ENCODE results near the gene MPND. TPM values are rescaled to one million over a fixed set of nuclear protein-coding genes. Genes with fewer than 3 reads are reported as not detected.

The MPND gene
- total and polyA plus RNA-seq, 10 of the 15 experiments (the other 5 are each of a cell fraction or from before 2014, with no cell fraction given): 0.79 to 18.3 (median 6.0) TPM

DNA sequence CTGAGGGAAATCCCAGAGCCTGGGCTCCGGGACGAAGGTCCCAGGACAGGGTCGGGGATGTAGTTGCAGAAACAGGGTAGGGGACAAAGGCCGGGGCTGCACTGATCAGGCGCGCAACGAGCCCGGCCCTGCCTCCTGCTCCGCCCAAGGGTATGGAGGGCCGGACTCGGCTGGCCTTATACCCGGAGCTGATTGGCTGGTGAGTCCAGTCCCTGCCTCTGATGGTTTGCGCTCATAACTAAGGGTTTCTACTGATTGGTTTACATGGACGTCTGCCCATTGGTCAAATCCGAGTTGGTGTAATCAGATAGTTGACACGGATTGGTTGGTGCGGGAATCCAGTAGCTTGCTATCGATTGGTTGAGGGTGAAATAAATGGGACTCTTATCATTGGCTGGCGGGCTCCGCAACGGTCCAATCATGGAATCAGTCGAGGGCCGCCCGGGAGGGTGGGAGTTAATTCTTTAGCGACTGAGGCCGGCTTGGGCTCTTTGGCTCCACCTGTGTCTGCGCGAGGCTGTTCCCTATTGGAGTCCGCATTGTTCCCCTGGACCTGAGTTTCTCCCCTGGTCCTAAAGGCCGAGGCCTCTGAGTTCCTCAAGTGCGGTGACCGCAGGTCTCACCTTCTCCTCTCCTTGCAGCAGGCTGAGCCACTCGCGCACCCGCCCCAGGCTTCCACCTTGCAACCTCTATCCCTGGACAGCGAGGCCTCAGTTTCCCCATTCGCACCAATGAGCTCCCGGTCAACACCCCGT lies 570 bp upstream of the MPND start (continued):
- TF ChIP-seq, protein P1, sequence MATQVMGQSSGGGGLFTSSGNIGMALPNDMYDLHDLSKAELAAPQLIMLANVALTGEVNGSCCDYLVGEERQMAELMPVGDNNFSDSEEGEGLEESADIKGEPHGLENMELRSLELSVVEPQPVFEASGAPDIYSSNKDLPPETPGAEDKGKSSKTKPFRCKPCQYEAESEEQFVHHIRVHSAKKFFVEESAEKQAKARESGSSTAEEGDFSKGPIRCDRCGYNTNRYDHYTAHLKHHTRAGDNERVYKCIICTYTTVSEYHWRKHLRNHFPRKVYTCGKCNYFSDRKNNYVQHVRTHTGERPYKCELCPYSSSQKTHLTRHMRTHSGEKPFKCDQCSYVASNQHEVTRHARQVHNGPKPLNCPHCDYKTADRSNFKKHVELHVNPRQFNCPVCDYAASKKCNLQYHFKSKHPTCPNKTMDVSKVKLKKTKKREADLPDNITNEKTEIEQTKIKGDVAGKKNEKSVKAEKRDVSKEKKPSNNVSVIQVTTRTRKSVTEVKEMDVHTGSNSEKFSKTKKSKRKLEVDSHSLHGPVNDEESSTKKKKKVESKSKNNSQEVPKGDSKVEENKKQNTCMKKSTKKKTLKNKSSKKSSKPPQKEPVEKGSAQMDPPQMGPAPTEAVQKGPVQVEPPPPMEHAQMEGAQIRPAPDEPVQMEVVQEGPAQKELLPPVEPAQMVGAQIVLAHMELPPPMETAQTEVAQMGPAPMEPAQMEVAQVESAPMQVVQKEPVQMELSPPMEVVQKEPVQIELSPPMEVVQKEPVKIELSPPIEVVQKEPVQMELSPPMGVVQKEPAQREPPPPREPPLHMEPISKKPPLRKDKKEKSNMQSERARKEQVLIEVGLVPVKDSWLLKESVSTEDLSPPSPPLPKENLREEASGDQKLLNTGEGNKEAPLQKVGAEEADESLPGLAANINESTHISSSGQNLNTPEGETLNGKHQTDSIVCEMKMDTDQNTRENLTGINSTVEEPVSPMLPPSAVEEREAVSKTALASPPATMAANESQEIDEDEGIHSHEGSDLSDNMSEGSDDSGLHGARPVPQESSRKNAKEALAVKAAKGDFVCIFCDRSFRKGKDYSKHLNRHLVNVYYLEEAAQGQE (IDR thresholded peaks at IDR 0.05; ENCODE audit: low read depth, low read length): 0 out of 2 replicates have a peak, but pooled peaks have one; percentile 15
- no peak for TF ChIP-seq ZNF24 (IDR thresholded peaks at IDR 0.05)
- TF ChIP-seq, protein P2, sequence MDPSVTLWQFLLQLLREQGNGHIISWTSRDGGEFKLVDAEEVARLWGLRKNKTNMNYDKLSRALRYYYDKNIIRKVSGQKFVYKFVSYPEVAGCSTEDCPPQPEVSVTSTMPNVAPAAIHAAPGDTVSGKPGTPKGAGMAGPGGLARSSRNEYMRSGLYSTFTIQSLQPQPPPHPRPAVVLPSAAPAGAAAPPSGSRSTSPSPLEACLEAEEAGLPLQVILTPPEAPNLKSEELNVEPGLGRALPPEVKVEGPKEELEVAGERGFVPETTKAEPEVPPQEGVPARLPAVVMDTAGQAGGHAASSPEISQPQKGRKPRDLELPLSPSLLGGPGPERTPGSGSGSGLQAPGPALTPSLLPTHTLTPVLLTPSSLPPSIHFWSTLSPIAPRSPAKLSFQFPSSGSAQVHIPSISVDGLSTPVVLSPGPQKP (IDR thresholded peaks at IDR 0.05; ENCODE audit: low read depth, low read length): no peak
- TF ChIP-seq TCF7 (IDR thresholded peaks at IDR 0.05; ENCODE audit: borderline replicate concordance): no peak
- TF ChIP-seq, protein P3, sequence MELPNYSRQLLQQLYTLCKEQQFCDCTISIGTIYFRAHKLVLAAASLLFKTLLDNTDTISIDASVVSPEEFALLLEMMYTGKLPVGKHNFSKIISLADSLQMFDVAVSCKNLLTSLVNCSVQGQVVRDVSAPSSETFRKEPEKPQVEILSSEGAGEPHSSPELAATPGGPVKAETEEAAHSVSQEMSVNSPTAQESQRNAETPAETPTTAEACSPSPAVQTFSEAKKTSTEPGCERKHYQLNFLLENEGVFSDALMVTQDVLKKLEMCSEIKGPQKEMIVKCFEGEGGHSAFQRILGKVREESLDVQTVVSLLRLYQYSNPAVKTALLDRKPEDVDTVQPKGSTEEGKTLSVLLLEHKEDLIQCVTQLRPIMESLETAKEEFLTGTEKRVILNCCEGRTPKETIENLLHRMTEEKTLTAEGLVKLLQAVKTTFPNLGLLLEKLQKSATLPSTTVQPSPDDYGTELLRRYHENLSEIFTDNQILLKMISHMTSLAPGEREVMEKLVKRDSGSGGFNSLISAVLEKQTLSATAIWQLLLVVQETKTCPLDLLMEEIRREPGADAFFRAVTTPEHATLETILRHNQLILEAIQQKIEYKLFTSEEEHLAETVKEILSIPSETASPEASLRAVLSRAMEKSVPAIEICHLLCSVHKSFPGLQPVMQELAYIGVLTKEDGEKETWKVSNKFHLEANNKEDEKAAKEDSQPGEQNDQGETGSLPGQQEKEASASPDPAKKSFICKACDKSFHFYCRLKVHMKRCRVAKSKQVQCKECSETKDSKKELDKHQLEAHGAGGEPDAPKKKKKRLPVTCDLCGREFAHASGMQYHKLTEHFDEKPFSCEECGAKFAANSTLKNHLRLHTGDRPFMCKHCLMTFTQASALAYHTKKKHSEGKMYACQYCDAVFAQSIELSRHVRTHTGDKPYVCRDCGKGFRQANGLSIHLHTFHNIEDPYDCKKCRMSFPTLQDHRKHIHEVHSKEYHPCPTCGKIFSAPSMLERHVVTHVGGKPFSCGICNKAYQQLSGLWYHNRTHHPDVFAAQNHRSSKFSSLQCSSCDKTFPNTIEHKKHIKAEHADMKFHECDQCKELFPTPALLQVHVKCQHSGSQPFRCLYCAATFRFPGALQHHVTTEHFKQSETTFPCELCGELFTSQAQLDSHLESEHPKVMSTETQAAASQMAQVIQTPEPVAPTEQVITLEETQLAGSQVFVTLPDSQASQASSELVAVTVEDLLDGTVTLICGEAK (IDR thresholded peaks at IDR 0.05; ENCODE audit: borderline replicate concordance): peak; percentile 44; the same call in 1 of the 2 replicates
- peak; percentile 99 for TF ChIP-seq FOS (IDR thresholded peaks at IDR 0.05; ENCODE audit: borderline replicate concordance, extremely low read depth, insufficient read length)
- TF ChIP-seq NFIC (IDR thresholded peaks at IDR 0.05; ENCODE audit: low read depth, low read length): no peak
- TF ChIP-seq POLR2A (IDR thresholded peaks at IDR 0.05; ENCODE audit: low read depth, low read length): peak; percentile 92
- peak; percentile 58; the same call in 1 of the 2 replicates for TF ChIP-seq BACH1 (IDR thresholded peaks at IDR 0.05; ENCODE audit: borderline replicate concordance)
- TF ChIP-seq RBBP5 (conservative IDR thresholded peaks at IDR 0.05): no peak
- TF ChIP-seq, protein P4, sequence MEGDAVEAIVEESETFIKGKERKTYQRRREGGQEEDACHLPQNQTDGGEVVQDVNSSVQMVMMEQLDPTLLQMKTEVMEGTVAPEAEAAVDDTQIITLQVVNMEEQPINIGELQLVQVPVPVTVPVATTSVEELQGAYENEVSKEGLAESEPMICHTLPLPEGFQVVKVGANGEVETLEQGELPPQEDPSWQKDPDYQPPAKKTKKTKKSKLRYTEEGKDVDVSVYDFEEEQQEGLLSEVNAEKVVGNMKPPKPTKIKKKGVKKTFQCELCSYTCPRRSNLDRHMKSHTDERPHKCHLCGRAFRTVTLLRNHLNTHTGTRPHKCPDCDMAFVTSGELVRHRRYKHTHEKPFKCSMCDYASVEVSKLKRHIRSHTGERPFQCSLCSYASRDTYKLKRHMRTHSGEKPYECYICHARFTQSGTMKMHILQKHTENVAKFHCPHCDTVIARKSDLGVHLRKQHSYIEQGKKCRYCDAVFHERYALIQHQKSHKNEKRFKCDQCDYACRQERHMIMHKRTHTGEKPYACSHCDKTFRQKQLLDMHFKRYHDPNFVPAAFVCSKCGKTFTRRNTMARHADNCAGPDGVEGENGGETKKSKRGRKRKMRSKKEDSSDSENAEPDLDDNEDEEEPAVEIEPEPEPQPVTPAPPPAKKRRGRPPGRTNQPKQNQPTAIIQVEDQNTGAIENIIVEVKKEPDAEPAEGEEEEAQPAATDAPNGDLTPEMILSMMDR (IDR thresholded peaks at IDR 0.05 in 2 of 3, conservative IDR thresholded peaks at IDR 0.05 in 1 of 3; ENCODE audit: control insufficient read depth in 2 of 3, extremely low read depth in 1 of 3, insufficient read depth in 1 of 3, low read depth in 3 of 3, low read length in 3 of 3): peak; percentile 9 to 18 (median 12); a peak in 2 of 6 replicates
- TF ChIP-seq RFX5 (IDR thresholded peaks at IDR 0.05; ENCODE audit: low read depth, low read length): peak; percentile 85
- TF ChIP-seq, protein P5, sequence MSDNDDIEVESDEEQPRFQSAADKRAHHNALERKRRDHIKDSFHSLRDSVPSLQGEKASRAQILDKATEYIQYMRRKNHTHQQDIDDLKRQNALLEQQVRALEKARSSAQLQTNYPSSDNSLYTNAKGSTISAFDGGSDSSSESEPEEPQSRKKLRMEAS (IDR thresholded peaks at IDR 0.05; ENCODE audit: low read depth, low read length): no peak

Data from GM12878 (cell line).